NCI-H226 (cell line): ENCODE results near the gene FBN1.

ENCODE experiments used
- DNase-seq: peaks from one replicate; pipeline ENCODE4 v3.0.0-alpha.2; 2015

FBN1 gene

DNA sequence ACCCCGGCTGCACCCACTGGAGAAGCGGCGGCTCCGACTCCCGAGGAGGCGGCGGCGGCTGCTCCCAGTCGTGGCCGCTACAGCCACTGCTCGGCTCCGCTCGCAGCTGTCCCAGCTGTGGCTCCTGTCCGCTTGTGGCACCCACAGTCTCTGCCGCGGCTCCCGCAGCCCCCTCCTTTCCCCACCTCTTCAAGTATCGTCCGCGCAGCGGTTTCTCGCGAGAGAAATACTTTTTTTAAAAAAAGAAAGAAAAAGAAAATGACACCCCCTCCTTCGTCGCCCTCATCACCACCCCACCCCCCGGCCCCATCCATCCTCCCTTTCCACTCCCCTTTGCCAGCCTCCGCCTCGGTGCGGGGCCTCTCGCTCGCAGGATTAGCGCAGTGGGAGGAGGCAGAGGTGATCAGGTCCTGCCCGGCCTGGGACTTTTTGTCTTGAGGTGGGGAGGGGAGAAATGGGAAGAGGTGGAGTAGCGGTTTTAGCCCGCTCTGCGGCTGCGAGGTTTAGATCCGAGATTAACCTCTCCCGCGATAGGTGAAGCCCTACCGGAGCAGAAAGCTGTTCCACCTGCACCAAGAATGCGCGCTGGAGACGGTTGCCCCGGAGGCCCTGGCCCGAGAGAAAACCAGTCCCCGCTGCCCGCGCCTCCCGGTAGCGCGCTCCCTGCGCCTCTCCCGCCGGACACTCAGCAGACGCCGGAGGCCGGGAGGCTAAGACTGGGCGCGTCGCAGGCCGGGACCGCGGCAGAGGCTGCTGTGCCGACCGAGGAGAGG is at the start of gene FBN1:
FBN1 (minus strand) TSS at position 152 of the 773 bp plus-strand sequence. CDS start 940 bp downstream, outside the sequence.
- DNase-seq = peak; percentile 95

DNA sequence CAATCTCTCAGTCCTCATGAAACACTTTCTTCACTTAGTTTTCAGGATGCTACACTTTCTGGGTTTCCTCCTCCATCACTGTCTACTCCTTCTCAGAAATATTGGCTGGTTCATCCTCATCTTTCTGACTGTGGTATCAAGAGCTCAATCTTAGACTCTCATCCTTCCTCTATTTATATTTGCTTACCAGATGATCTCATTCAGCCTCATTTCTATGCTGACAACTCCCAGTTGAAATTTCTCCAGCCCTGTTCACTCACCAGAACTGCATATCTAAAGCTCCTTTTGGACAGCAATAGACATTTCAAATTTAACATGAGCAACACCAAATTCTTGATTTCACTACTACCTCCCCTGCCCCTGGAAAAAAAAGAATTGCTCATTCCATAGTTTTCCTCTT is 48.0 kb upstream of the FBN1 start:
- DNase-seq = peak; percentile 65

DNA sequence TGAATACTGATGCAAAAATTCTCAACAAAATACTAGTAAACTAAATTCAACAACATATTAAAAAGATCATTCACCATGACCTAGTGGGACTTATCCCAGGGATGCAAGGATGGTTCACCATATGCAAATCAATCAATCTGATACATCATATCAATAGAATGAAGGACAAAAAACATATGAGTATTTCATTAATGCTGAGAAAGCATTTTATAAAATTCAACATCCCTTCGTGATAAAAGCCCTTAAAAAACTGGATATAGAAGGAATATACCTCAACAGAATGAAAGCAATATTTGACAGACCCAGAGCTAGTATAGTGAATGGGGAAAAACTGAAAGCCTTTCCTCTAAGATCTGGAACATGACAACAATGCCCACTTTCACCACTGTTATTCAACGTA is 43.0 kb upstream of the FBN1 start:
- no peak for DNase-seq

DNA sequence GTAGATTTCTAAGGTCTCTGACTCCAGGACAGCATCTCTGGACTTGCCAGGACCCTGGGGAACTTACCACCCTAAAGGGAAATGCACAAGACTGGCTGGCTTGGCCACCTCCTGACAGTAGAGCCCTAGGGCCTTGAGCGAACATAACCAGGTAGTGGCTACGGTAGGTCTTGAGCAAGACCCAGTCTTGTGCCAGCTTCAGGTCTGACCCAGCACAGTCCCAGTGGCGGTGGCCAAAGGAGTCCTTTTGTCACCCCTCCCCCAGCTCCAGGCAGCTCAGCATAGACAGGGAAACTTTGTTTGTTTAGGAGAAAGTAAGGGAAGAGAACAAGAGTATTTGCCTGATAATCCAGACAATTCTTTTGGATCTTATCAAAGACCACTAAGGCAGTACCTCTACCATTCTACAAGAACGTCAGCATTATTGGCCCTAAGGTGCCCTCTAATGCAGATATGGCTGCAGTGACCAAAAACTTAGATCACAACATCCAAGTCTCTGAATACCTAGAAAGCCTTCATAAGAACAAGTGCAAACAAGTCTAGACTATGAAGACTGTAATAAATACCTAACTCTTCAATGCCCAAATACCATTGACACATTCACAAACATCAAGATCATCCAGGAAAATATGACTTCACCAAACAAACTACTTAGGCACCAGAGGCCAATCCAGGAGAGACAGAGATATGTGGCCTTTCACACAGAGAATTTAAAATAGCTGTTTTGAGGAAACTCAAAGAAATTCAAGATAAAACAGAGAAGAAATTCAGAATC is 38.7 kb upstream of the FBN1 start:
- DNase-seq = no peak

DNA sequence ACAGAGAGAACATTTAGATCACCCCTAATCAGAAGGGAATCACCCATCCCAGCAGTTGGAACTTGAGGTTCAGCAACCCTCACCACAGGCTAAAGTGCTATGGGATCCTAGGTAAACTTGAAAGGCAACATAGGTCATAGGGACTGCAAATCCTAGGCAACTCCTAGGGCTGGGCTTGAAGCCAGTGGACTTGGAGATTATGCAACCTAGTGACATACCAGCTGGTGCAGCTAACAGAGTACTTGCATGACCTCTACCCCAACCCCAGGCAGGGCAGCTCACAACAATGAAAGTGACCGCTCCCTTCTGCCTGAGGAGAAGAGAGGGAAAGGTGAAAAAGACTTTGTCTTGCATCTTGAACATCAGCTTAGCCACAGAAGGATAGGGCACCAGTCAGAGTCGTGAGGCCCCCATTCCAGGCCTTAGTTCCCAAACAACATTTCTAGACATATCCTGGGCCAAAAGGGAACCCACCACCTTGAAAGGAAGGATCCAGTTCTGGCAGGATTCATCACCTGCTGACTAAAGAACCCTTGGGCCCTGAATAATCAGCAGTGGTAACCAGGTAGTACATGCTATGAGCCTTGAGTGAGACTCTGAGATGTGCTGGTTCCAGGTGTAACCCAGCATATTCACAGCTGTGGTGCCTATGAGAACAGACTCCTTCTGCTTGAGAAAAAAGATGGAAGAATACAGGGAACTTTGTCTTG is 37.6 kb upstream of the FBN1 start:
- DNase-seq = peak; percentile 85

DNA sequence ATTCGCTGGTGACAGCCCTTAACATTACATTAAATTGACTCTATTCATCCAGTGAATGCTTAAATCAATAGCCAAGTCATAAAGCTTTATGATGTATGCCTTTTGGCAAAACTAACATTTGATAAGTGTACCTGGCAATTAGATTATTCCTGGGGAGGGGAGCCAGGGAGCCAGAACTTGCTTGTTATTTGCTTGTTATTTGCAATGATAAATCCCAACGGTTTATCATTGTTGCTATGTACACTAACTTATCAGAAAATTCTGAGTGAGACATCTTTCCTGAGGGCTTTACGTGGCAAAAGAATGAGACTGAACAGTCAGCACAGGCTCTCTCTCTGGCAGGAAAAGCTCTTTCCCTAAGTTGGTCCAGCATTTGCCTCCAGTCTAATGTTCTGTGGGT is 35.8 kb upstream of the FBN1 start:
- DNase-seq = peak; percentile 94

DNA sequence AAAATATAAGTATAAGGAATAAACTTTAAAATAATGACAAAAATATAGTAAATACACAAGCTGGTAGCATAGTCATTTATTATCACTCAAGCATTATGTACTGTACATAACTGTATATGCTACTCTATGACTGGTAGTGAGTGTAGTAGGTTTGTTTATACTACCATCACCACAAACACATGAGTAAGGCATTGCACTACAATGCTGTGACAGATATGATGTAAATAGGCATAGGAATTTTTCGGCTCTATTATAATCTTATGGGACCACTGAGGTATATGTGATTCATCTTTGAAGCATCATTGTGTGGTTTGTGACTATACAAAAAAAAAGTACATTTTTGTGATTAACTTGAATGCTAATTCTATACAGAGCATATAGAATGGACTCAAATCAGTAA is 35.3 kb upstream of the FBN1 start:
- peak; percentile 95 for DNase-seq

DNA sequence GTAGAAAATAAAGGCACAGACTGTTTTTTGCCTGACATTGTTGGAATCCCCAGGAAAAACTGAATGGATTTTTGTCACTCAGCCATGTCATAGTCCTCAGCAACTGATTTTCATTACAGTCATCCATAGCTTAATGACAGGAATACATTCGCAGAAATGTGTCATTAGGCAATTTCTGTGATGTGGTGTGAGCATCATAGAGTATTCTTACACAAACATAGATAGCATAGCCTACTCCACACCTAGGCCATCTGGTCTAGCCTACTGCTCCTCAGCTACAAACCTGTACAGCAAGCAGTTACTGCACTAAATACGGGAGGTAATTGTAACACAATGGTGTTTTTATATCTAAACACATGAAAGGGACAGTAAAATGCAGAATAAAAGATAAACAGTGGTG is 34.4 kb upstream of the FBN1 start:
- DNase-seq = no peak

DNA sequence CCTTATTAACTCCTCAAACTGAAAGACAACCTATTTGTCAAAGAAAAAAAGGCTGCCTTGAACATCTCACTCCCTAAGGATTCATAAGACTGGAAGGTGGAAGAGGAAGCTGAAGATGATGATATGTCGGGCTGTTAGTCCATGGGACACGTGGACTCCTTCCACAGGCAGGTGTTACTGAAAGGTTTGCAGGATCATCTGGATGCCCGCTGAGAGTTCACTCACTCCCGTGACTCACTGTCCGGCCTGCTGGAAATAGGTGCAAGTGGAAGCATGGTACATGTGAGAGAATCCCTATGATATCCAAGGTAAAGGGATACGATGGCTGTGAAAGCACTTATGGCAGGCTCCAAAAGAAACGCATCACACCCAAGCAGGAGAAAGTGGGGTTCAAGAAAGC is 33.3 kb upstream of the FBN1 start:
- no peak for DNase-seq

DNA sequence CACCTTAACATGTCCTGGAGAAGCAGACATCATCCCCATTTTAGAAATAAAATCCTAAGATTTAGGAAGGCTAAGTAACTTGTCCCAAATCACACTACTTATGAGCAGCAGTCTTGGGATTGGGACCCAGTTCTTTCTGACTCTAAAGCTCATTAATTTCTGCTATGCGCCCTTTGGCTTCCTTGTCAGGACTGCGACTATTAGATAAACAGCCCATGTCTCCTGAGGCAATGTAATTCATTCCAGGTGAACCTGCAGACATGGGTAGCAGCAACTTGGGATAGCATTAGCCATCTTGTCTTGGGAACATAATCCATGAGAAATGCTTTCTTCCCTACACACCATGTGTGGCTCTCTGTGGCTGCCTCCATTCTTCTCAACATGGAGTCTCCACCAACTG is 32.3 kb upstream of the FBN1 start:
- no peak for DNase-seq

DNA sequence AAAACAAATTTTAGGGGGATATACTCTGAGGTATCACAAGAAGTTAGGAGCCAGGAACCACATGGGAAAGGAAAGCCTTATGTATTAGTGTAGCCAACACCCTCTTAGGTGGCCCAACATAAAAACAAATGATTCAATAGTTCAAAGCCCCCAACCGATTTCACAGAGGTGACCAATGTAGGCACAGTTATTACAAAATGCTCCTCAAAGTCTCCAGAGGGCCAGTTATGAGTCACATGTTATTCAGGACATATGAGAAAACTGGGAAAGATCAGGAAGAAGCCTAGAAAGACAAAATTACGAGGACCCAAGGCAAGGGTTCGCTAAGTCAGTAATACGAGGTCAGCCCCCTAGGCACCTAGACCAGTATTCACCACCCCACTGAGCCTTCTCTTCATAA is 29.9 kb upstream of the FBN1 start:
- DNase-seq = no peak

DNA sequence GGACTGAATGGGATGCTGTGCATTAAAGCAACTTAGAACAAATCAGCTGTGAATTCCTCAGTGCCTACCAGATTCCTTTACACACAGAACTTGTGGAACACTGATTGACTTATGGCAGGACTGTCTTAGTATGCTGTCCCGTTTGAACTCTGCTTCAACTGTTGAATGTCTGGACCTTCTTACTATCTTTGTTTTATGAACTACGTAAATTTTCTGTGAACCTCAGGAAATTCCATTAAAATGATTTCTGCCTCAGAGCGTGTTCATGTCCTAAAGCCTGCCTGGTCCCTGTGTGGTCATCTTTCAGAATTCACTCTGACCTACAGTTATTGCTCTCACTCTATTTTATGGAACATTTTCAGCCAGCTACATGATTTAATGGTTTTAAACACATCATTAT is 29.4 kb upstream of the FBN1 start:
- DNase-seq = no peak

DNA sequence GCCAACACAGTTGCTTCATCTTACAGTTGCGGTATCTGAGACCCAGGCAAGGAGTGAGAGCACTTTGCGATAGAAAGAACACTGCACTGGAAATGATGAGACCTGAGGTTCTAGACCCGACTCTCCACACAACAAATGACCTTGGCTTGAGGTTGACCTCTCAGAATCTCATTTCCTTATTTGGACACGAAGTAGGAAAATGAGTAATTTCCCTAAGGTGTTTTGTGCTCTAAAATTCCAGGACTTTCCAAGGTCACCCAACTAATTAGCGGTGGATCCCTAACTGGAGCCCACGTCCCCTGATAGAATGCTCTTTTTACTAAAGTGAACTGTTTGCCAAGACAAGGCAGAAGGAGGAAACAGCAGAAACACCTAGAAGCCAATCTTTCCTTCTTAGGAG is 26.7 kb upstream of the FBN1 start:
- no peak for DNase-seq

DNA sequence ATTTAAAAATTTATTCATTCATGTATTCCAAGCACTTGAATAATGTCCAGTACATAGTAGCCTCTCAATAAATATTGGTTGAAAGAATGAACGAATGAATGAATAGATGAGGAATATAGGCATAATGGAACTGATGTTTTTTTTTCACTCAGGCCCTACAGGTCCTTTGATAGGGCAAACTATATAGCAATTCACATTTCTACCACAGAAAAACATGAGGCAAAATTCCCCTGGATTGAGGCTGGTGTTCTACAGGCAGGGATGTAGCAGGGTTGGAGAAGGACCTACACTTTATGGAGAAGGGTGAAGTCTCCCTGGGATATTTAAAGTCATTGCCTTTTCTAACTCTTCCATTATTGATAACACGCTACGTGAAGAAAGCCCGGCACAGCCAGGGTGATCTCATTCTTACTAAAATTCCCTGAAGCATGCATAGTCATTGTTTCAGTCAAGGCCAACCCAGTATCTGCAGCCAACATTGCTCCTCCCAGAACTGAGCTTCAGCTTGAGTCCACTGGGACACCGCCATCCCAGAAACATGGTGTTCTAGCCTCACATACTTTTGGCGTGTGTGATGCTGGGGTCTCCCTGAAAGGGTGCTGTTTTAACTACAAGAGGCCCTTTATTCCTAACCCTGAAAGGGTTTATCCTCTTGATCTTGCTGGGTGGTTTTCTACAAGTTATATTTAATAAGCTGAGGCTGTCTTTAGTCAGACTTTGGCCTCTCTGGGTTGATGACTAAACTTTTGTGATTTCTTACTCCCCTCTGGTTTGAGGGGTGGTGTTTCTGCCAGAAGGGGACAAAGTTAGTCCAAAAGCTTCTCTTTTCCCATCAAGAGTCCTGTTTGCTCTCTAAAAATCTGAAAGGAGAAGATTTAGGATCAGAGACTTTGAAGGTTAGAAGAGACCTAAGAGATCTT is 25.9 kb upstream of the FBN1 start:
- peak; percentile 52 for DNase-seq

DNA sequence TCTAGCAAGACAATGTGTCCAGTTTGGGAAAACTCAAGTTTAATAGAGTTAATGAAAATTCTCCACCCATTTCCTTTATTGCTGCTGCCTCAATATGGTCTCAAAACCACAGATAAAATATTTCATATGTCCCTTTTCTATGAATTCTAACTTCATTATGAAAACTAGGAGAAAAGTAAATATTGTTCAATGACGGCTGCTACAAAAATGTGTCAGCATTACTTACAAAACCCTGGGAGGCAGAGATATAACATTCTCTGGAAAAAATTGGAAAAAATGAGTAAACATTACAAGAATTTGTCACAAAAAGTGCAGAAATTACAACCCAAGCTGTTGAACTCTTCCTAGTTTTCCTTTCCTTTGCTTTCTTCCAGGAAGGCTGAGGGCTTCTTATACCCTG is 22.2 kb upstream of the FBN1 start:
- no peak for DNase-seq

DNA sequence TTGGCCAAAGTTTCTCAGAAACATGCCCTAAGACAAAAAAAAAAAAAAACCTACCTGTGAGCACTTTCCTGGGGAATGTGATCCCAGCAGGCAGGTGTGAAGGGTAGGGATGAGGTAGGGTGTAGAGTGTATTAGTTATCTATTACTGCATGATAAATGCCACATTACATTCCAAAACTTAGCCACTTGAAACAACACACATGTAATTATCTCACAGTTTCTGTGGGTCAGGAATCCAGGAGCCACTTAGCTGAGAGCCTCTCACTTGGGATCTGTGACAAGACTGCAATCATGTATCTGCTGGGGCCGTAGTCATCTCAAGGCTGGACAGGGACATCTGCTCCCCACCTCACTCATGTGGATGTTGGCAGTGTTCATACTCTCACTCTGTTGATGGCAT is 18.9 kb upstream of the FBN1 start:
- DNase-seq = no peak

DNA sequence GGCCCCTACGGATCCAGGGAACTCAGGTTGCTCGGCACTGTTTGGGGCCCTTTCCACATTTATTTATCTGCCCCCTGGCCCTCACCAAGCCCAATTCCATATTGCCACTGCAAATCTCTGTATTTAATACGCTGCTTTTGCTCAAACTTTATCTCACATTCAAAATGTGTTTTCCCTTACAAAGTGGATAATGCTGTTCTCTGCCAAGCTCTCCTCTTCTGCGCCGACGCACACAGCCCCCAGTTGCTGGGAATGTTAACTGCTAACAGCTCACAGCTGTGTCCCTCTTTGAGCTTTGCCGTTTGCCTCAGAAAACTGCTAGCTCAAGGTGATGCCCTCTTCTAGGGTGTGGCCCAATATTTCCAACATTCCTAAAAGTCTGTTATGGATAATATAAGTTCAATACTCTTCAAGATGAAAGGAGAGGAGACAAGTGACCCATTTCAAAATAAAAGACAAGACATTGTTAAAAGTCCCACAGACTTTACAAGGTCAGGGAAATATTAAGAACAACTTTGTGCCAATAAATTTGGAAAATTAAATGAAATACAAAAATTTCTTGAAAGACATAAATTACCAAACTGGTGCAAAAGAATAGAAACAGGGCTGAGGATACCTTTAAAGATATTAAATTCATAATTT is 12.6 kb upstream of the FBN1 start:
- no peak for DNase-seq

DNA sequence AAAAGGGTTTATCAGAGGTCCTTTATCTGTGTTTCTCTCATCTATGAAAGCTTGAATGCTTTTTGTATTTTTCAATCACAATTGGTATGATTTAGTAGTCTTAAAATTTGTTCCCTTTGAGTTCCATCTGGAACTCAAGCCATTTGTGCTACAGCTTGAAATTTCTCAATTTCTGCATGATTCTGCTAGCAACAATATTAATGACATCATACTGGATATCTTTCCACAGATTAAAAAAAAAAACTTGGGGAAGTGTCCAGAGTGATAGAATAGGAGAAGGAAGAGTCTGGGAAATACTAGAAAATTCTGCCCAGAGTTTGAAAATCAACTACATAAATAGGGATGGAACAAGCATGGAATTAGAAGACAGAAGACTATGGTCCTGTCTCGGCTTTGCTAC is 9.3 kb upstream of the FBN1 start:
- no peak for DNase-seq

DNA sequence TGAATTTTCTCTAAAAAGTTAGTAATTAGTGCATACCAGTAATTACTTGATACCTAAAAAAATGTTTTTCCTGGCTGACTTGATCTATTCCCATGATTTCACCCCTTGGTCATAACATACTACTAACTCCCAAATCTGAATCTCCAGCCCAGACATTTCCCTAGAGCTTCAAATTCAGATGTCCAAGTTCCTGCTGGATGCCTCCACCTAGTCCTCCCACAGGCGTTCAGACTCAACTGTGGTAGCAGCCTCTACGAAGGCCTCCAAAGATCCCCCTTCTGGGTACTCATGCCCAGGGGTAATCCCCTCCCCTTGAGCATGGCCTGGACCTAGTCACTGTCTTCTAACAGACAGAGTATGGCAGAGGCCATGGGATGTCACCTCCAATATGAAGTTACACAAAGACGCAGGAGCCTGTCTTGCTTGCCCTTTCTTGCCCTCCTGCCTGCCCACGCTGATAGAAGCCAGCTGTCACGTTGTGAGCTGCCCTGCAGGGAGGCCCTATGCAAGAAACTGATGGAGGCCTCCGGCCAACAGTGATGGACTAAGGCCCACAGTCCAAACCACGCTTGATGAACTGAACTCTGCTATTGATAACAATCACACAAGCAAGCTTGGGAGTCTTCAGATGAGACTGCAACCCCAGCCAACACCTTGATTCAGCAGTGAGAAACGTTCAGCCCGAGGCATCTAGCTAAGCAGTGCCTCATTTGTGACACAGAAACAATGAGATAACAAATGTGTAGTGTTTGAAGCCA is 8.6 kb upstream of the FBN1 start:
- DNase-seq = no peak

DNA sequence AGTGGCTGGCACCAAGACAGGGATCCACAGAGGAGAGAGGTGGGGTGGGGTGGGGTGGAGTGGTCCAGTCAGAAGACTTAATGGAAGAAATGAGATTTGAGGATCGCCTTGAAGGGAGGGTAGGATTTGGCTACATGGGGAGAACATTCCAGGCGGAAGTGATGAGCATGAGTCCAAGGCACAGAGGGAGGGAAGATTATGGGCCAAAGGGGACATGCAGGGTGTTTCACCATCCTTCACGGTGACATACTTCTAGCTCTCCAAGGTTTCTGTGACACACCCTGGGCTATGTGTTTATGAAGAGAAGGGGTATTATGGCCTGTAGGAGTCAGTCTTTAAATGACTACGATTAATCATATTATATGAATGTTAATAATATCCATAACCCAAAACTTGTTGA is 7.7 kb upstream of the FBN1 start:
- no peak for DNase-seq

DNA sequence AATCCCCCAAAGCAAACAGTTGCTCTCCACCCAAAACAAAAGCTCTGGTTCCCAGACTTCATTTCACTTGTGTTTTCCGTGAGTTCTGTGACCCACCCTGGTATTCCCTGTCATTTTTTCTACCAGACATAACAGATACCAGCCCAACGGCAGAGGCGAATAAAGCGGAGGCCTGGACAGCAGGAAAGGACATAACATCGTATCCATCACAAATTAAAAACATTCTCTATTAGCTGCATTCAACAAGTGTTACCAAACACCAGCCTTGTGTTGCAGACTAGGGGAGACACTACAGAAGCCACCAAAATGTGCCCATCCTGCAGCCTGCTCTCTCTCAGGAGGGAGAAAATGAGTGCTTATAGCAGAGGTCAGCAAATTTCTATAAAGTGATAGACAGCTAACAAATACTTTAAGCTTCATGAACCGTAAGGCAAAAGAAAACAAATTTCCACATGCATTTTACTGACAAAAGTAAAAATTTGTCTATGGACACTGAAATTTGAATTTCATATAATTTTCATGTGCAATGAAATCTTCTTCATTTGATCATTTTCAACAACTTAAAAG is 7.1 kb upstream of the FBN1 start:
- no peak for DNase-seq
